ENCODE data around the gene KDM7A.
"Not testable (repeated sequence)": the region's sequence is repeated elsewhere in the genome, so short reads cannot be mapped to it uniquely, and the experiment has no call there.

- not testable (repeated sequence) for TF ChIP-seq POLR2AphosphoS5, POLR2A, EP300 (IDR thresholded peaks at IDR 0.05)
- TF ChIP-seq, protein P1, sequence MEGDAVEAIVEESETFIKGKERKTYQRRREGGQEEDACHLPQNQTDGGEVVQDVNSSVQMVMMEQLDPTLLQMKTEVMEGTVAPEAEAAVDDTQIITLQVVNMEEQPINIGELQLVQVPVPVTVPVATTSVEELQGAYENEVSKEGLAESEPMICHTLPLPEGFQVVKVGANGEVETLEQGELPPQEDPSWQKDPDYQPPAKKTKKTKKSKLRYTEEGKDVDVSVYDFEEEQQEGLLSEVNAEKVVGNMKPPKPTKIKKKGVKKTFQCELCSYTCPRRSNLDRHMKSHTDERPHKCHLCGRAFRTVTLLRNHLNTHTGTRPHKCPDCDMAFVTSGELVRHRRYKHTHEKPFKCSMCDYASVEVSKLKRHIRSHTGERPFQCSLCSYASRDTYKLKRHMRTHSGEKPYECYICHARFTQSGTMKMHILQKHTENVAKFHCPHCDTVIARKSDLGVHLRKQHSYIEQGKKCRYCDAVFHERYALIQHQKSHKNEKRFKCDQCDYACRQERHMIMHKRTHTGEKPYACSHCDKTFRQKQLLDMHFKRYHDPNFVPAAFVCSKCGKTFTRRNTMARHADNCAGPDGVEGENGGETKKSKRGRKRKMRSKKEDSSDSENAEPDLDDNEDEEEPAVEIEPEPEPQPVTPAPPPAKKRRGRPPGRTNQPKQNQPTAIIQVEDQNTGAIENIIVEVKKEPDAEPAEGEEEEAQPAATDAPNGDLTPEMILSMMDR (IDR thresholded peaks at IDR 0.05), result not testable (repeated sequence)
Measured at GRCh38 chr7:140108777-140109176, 68.0 kb downstream of the KDM7A start.

All from upper lobe of left lung (tissue), 4 donors.